ES-I3 (cell line): Measurements from ENCODE around the gene EFCAB6.

Experiments used
- H3K36me3 ChIP-seq: 2 replicates; pipeline ENCODE4 v1.6.1; 2013; ENCODE audit warnings: mild to moderate bottlenecking, low read length, control low read depth, moderate library complexity; ENCODE audit not compliant: insufficient read depth
- H3K4me1 ChIP-seq: 2 replicates; pipeline ENCODE4 v1.6.1; 2013; ENCODE audit warnings: mild to moderate bottlenecking, control low read depth, low read length; ENCODE audit not compliant: insufficient read depth
- H3K9ac ChIP-seq: 2 replicates; pipeline ENCODE4 v1.6.1; 2013; ENCODE audit warnings: low read depth, mild to moderate bottlenecking, low read length, moderate library complexity
- H3K9me3 ChIP-seq: 2 replicates; pipeline ENCODE4 v1.6.1; 2013; ENCODE audit warnings: mild to moderate bottlenecking, low read length, moderate library complexity; ENCODE audit not compliant: control insufficient read depth, insufficient read depth

The EFCAB6 gene

GRCh38 chr22:43792905-43793304, 19.2 kb downstream of the EFCAB6 start:
- no peaks in the 10 kb centered on the region for H3K36me3 ChIP-seq
- H3K9ac ChIP-seq: no peak overlapping the region
- H3K4me1 ChIP-seq: no peaks in the 10 kb centered on the region
- H3K9me3 ChIP-seq: no peaks in the 10 kb centered on the region

- Histone ChIP-seq H3K36me3 (no peaks in the 10 kb centered on the region), H3K9ac (no peak overlapping the region), H3K9me3 (no peaks in the 10 kb centered on the region), H3K4me1 (no peaks in the 10 kb centered on the region)
These were observed 22.7 kb downstream of the EFCAB6 start for GRCh38 chr22:43789452-43789851.

DNA sequence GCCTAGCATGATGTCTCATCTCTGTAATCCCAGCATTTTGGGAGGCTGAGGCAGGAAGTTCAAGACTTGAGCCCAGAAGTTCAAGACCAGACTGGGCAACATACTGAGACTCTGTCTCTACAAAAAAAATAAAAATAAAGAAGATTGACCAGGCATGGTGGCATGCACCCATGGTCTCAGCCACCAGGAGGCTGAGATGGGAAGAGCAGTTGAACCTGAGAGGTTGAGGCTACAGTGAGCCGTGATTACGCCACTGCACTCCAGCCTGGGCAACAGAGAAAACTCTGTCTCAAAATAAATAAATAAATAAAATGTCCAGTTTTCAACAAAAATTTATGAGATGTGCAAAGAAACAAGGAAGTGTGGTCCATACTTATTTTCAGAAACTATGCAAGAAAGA, 28.3 kb downstream of the EFCAB6 start:
- no peaks in the 10 kb centered on the region for H3K36me3 ChIP-seq
- no peaks in the 10 kb centered on the region for H3K4me1 ChIP-seq
- no peak overlapping the region for H3K9ac ChIP-seq
- no peaks in the 10 kb centered on the region for H3K9me3 ChIP-seq

GRCh38 chr22:43782448-43782847, 29.7 kb downstream of the EFCAB6 start:
- Histone ChIP-seq H3K36me3 (no peaks in the 10 kb centered on the region), H3K4me1 (no peaks in the 10 kb centered on the region), H3K9ac (no peak overlapping the region), H3K9me3 (no peaks in the 10 kb centered on the region)

DNA sequence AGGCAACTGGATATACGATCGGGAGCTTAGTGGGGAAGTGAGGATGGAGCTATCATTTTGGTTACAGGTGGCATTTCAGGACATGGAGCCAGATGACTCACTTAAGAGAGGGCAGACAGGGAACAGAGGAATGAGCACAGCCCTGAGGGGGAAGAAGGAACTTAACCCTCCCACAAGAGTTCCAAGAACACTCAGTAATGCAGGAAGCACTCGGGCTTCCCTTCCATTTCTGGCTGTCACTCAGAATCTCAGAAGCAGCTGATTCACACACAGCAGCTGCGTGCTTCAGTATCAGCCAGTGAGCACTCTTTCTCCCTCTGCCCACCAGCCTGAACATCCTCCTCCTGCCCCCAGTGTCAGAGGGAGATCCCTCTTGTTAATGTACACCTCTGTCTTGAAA, 34.8 kb downstream of the EFCAB6 start:
- H3K4me1 ChIP-seq: no peaks in the 10 kb centered on the region
- H3K9me3 ChIP-seq: no peaks in the 10 kb centered on the region
- no peaks in the 10 kb centered on the region for H3K36me3 ChIP-seq
- no peak overlapping the region for H3K9ac ChIP-seq

DNA sequence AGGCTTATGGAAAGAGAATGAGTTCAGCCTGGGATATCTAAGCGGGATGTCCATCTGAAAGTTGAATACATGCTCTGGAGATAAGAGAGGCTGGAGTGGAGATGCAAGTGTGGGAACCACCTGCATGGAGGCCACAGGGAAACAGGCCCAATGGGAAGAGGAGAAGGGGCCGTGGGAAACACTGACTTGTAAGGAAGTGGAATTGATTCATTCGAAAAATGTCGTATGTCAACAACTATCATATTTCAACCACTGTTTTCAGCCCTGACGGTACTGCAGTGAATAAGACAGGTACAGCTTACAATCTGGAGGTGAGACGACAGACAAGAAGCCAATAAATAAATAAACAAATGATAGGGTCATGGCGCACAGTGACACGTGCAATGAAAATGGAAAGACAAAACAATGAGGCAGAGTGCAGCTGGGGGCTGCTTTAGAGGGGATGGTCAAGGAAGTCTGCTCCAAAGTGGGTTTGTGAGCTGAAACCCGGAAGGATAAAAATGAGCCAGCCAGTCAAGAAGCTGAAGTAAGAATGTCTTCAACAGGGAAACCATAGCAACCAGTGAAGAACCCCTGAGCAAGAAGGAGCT, 35.9 kb downstream of the EFCAB6 start:
- H3K36me3 ChIP-seq: no peaks in the 10 kb centered on the region
- no peaks in the 10 kb centered on the region for H3K4me1 ChIP-seq
- no peak overlapping the region for H3K9ac ChIP-seq
- no peaks in the 10 kb centered on the region for H3K9me3 ChIP-seq

DNA sequence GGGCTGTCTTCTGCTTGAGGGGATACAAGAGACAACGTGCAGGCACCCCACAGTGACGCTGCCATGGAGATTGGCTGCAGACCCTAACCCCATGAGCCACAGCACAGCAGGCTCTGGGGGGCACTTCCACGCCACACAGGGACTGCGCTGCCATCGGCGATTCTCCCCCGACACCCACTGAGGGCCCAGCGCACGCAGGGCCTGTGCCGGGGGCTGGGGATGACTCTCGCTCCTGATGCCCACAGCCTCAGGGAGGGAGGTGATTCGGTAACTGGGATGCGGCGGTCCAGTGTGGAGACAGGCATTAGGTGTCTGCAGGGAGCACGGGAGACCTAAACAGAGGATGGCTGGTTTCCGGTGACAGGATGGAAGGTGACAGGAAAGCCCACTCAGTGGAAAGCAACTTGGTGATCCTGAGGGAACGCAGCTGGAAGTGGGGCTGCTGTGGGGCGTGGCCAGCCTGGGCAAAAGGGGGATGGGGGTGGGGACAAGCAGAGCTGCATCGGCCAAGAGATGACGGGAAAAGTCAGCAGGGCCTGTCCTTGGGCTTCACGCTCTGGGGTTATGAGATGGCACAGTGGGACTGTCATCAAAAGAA, 37.7 kb downstream of the EFCAB6 start:
- H3K9me3 ChIP-seq: no peaks in the 10 kb centered on the region
- H3K4me1 ChIP-seq: no peaks in the 10 kb centered on the region
- H3K9ac ChIP-seq: no peak overlapping the region
- no peaks in the 10 kb centered on the region for H3K36me3 ChIP-seq

- Histone ChIP-seq H3K4me1 (no peaks in the 10 kb centered on the region), H3K36me3 (no peaks in the 10 kb centered on the region), H3K9ac (no peak overlapping the region), H3K9me3 (no peaks in the 10 kb centered on the region)
These were observed 39.3 kb downstream of the EFCAB6 start for GRCh38 chr22:43772831-43773230.

GRCh38 chr22:43755452-43755851, 56.7 kb downstream of the EFCAB6 start:
- Histone ChIP-seq H3K9ac (no peak overlapping the region), H3K4me1 (peaks cover 9% of the 10 kb centered on the region; the same call in 1 of the 2 replicates), H3K9me3 (no peaks in the 10 kb centered on the region), H3K36me3 (no peaks in the 10 kb centered on the region)

DNA sequence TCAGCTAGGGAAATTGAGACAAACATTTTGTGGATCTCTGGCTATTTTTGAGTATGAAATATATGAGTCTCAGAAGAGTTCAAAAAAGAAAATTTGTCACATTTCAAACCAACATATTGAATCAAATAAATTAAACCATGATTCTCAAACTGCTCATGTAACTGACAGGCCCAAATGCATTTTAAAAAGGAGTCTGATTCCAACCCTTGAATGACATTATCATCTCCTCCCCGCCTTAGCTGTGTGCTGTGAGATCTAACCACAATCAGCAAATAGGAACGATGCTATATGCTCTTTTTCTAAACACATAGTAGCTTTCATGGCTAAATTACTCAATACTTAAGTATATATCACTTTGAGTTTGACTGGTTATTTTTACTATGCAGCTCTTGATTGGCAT, 57.1 kb downstream of the EFCAB6 start:
- Histone ChIP-seq H3K4me1 (peaks cover 13% of the 10 kb centered on the region), H3K9ac (no peak overlapping the region), H3K9me3 (no peaks in the 10 kb centered on the region), H3K36me3 (no peaks in the 10 kb centered on the region)

DNA sequence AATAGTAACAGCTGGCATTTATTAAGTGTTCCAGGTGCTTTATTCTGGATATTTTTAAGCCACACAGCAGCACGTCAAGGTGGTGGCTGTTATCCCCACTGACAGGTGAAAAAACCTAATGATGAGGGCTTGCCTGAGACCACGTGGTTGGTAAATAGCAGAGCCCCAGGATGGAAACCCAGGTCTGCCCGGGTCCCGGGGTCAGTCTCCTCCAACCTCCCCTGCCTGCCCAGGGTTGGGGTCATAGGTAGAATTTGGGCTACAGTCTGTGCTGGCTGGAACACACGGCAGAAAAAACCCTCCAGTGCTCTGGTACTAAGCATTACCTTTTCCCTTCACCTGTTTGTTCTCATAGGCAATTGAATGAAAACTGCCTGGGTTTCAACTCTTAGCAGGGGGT, 57.9 kb downstream of the EFCAB6 start:
- Histone ChIP-seq H3K9me3 (no peaks in the 10 kb centered on the region), H3K9ac (no peak overlapping the region), H3K36me3 (no peaks in the 10 kb centered on the region), H3K4me1 (peaks cover 13% of the 10 kb centered on the region)

- Histone ChIP-seq H3K36me3 (no peaks in the 10 kb centered on the region), H3K4me1 (peaks cover 13% of the 10 kb centered on the region), H3K9ac (no peak overlapping the region), H3K9me3 (no peaks in the 10 kb centered on the region)
These were observed 58.4 kb downstream of the EFCAB6 start for GRCh38 chr22:43753688-43754087.

GRCh38 chr22:43750751-43751150, 61.4 kb downstream of the EFCAB6 start:
- H3K4me1 ChIP-seq: peaks cover 13% of the 10 kb centered on the region
- H3K36me3 ChIP-seq: no peaks in the 10 kb centered on the region
- H3K9me3 ChIP-seq: no peaks in the 10 kb centered on the region
- H3K9ac ChIP-seq: no peak overlapping the region

DNA sequence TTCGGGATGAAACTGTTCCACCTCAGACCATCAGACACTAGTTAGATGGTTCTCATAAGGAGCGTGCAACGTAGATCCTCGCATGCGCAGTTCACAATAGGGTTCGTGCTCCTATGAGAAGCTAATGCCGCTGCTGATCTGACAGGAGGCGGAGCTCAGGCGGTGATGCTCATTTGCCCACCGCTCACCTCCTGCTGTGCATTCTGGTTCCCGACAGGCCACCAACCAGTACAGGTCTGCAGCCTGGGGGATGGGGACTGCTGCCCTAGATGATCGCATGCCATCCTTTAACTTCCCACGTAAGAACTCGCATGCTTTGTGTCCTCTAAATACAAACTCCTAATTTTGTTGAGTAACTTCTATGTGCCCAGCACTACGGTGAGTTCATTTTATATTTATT, 62.6 kb downstream of the EFCAB6 start:
- H3K4me1 ChIP-seq: peaks cover 13% of the 10 kb centered on the region
- no peaks in the 10 kb centered on the region for H3K36me3 ChIP-seq
- H3K9ac ChIP-seq: no peak overlapping the region
- no peaks in the 10 kb centered on the region for H3K9me3 ChIP-seq

- H3K9me3 ChIP-seq: no peaks in the 10 kb centered on the region
- no peak overlapping the region for H3K9ac ChIP-seq
- H3K4me1 ChIP-seq: peaks cover 13% of the 10 kb centered on the region
- no peaks in the 10 kb centered on the region for H3K36me3 ChIP-seq
These were observed 64.2 kb downstream of the EFCAB6 start for GRCh38 chr22:43747877-43748276.
